KOPT-K1 (cell line): ENCODE data around the gene SLC41A1.
A peak's percentile ranks its signal among the peaks of the same experiment; 100 is the strongest.

ENCODE experiments used
- H3K27ac ChIP-seq: fragments of 200-600 bp; sonication (generic); 2 replicates; pipeline ENCODE4 v1.5.1; 2016; ENCODE audit warnings: antibody characterized with exemption, mild to moderate bottlenecking, low read depth, low read length; ENCODE audit not compliant: poor library complexity, severe bottlenecking
- H3K36me3 ChIP-seq: fragments of 200-600 bp; sonication (generic); 2 replicates; pipeline ENCODE4 v1.5.1; 2017; ENCODE audit warnings: antibody characterized with exemption, mild to moderate bottlenecking, low read length, moderate library complexity; ENCODE audit not compliant: insufficient read depth
- H3K9me3 ChIP-seq: fragments of 200-600 bp; sonication (generic); 2 replicates; pipeline ENCODE4 v1.5.1; 2017; ENCODE audit warnings: antibody characterized with exemption, low read length, mild to moderate bottlenecking; ENCODE audit not compliant: insufficient read depth, poor library complexity, severe bottlenecking

Gene SLC41A1

GRCh38 chr1:205805082-205805711, 7.8 kb downstream of the SLC41A1 start:
- Histone ChIP-seq H3K9me3 (no peaks in the 10 kb centered on the region), H3K36me3 (peaks cover 33% of the 10 kb centered on the region; the same call in 1 of the 2 replicates), H3K27ac (peak overlapping the region; percentile 17)

- no peak overlapping the region for H3K27ac ChIP-seq
- peaks cover 33% of the 10 kb centered on the region for H3K36me3 ChIP-seq
- no peaks in the 10 kb centered on the region for H3K9me3 ChIP-seq
Measured at GRCh38 chr1:205804605-205805004, 8.4 kb downstream of the SLC41A1 start.

- no peaks in the 10 kb centered on the region for H3K9me3 ChIP-seq
- peaks cover 33% of the 10 kb centered on the region for H3K36me3 ChIP-seq
- no peak overlapping the region for H3K27ac ChIP-seq
Measured at GRCh38 chr1:205803986-205804385, 9.0 kb downstream of the SLC41A1 start.

GRCh38 chr1:205802060-205802459, 10.9 kb downstream of the SLC41A1 start:
- H3K36me3 ChIP-seq: peaks cover 42% of the 10 kb centered on the region
- H3K9me3 ChIP-seq: no peaks in the 10 kb centered on the region
- no peak overlapping the region for H3K27ac ChIP-seq

- H3K9me3 ChIP-seq: no peaks in the 10 kb centered on the region
- H3K27ac ChIP-seq: no peak overlapping the region
- H3K36me3 ChIP-seq: peaks cover 51% of the 10 kb centered on the region
Measured at GRCh38 chr1:205800981-205801703, 11.9 kb downstream of the SLC41A1 start.

GRCh38 chr1:205800427-205800826, 12.6 kb downstream of the SLC41A1 start:
- H3K9me3 ChIP-seq: no peaks in the 10 kb centered on the region
- no peak overlapping the region for H3K27ac ChIP-seq
- H3K36me3 ChIP-seq: peaks cover 58% of the 10 kb centered on the region

- no peaks in the 10 kb centered on the region for H3K9me3 ChIP-seq
- peaks cover 70% of the 10 kb centered on the region for H3K36me3 ChIP-seq
- H3K27ac ChIP-seq: no peak overlapping the region
Measured at GRCh38 chr1:205798577-205798976, 14.4 kb downstream of the SLC41A1 start.

GRCh38 chr1:205797168-205797567, 15.8 kb downstream of the SLC41A1 start:
- H3K9me3 ChIP-seq: no peaks in the 10 kb centered on the region
- H3K27ac ChIP-seq: no peak overlapping the region
- H3K36me3 ChIP-seq: peaks cover 84% of the 10 kb centered on the region

- H3K9me3 ChIP-seq: no peaks in the 10 kb centered on the region
- H3K27ac ChIP-seq: no peak overlapping the region
- H3K36me3 ChIP-seq: peaks cover 95% of the 10 kb centered on the region
Measured at GRCh38 chr1:205794011-205794730, 18.8 kb downstream of the SLC41A1 start.

- Histone ChIP-seq H3K27ac (no peak overlapping the region), H3K36me3 (peaks cover 85% of the 10 kb centered on the region), H3K9me3 (no peaks in the 10 kb centered on the region)
Measured at GRCh38 chr1:205792961-205793673, 19.9 kb downstream of the SLC41A1 start.

- Histone ChIP-seq H3K9me3 (no peaks in the 10 kb centered on the region), H3K36me3 (peaks cover 78% of the 10 kb centered on the region), H3K27ac (no peak overlapping the region)
Measured at GRCh38 chr1:205792481-205792881, 20.5 kb downstream of the SLC41A1 start.

GRCh38 chr1:205791568-205792180, 21.3 kb downstream of the SLC41A1 start:
- no peak overlapping the region for H3K27ac ChIP-seq
- no peaks in the 10 kb centered on the region for H3K9me3 ChIP-seq
- H3K36me3 ChIP-seq: peaks cover 70% of the 10 kb centered on the region

- Histone ChIP-seq H3K27ac (no peak overlapping the region), H3K36me3 (peaks cover 28% of the 10 kb centered on the region), H3K9me3 (no peaks in the 10 kb centered on the region)
Measured at GRCh38 chr1:205787287-205787916, 25.6 kb downstream of the SLC41A1 start.

GRCh38 chr1:205786601-205787000, 26.4 kb downstream of the SLC41A1 start:
- peaks cover 20% of the 10 kb centered on the region for H3K36me3 ChIP-seq
- no peak overlapping the region for H3K27ac ChIP-seq
- no peaks in the 10 kb centered on the region for H3K9me3 ChIP-seq
